A549 (cell line): ENCODE measurements around the gene FGFR4. TPM values are rescaled to one million over a fixed set of nuclear protein-coding genes. Genes with fewer than 3 reads are reported as not detected.
"Not testable (repeated sequence)": the region's sequence is repeated elsewhere in the genome, so short reads cannot be mapped to it uniquely, and the experiment has no call there.

ENCODE experiments used
- ATAC-seq, 2 experiments: fragments of 200-7000 bp in 1 of 2; fragments of >200 bp in 1 of 2; cut with Nextera tagmentation in 1 of 2; cut with Tn5 transposase in 1 of 2; 3 replicates each; pipeline versions ENCODE4 v1.8.0 to v1.9.1; 2018 to 2020; ENCODE audit warnings: mild to moderate bottlenecking in 1 of 2, moderate library complexity in 1 of 2
- CTCF ChIA-PET: fragments of 300-600 bp; sonication (Branson Sonifier 250); formaldehyde crosslinking; extraction: SDS; loops from one replicate; lab custom pipeline; 2021; ENCODE audit warnings: antibody characterized with exemption, inconsistent platforms; lab: Yijun Ruan, JAX
- POLR2A ChIA-PET: fragments of 350-600 bp; formaldehyde crosslinking; extraction: SDS; loops from one replicate; lab custom pipeline; 2021; ENCODE audit warnings: antibody characterized with exemption, inconsistent platforms; lab: Yijun Ruan, JAX
- DNase-seq, 2 experiments: peaks; one replicate each; pipeline versions ENCODE4 v3.0.0 to v3.0.0-alpha.2; 2011 to 2016; ENCODE audit warnings: low read depth in 1 of 2, low spot score in 1 of 2
- FAIRE-seq: peaks from 2 replicates; lab custom pipeline; 2011; peaks lifted over from hg19 to GRCh38; lab: Jason Lieb, UNC
- H3K27ac ChIP-seq, 2 experiments: fragments of >200 bp; sonication (Bioruptor Twin); formaldehyde crosslinking; 3 replicates each; pipeline ENCODE4 v1.5.1; 2016 to 2017
- H3K4me1 ChIP-seq: fragments of >200 bp; sonication (Bioruptor Twin); formaldehyde crosslinking; 3 replicates; pipeline ENCODE4 v1.6.1; 2016
- H3K4me2 ChIP-seq: fragments of >200 bp; sonication (Bioruptor Twin); formaldehyde crosslinking; 3 replicates; pipeline ENCODE4 v1.6.1; 2016
- H3K4me3 ChIP-seq: fragments of >200 bp; sonication (Bioruptor Twin); formaldehyde crosslinking; 3 replicates; pipeline ENCODE4 v1.5.1; 2016
- H3K9me3 ChIP-seq: fragments of >200 bp; sonication (Bioruptor Twin); formaldehyde crosslinking; 3 replicates; pipeline ENCODE4 v1.6.1; 2016
- BCL3 ChIP-seq: fragments of >200 bp; sonication (Bioruptor Twin); formaldehyde crosslinking; IDR thresholded peaks from 3 replicates; pipeline ENCODE4 v1.6.1; 2016
- CBX2 ChIP-seq: fragments of 200-600 bp; sonication (generic); IDR thresholded peaks from 2 replicates; pipeline ENCODE4 v1.6.1; 2016; ENCODE audit warnings: low read depth, mild to moderate bottlenecking, borderline replicate concordance
- CBX8 ChIP-seq: fragments of 200-600 bp; sonication (generic); IDR thresholded peaks from 2 replicates; pipeline ENCODE4 v1.6.1; 2016
- CHD4 ChIP-seq: fragments of 200-600 bp; sonication (generic); IDR thresholded peaks from 2 replicates; pipeline ENCODE4 v1.6.1; 2016; ENCODE audit warnings: antibody characterized with exemption, mild to moderate bottlenecking, borderline replicate concordance
- EHMT2 ChIP-seq: fragments of 200-600 bp; sonication (generic); IDR thresholded peaks from 2 replicates; pipeline ENCODE4 v1.6.1; 2016; ENCODE audit warnings: antibody characterized with exemption, low read depth, mild to moderate bottlenecking, moderate library complexity
- ESRRA ChIP-seq: fragments of 150-350 bp; IDR thresholded peaks from 2 replicates; pipeline ENCODE4 v1.6.1; 2014; ENCODE audit warnings: mild to moderate bottlenecking, low read length, borderline replicate concordance
- FOSB ChIP-seq: fragments of 250-450 bp; sonication (Bioruptor Pico); IDR thresholded peaks from 2 replicates; pipeline ENCODE4 v1.5.0; 2020; ENCODE audit warnings: mild to moderate bottlenecking, moderate library complexity
- FOXS1 ChIP-seq: fragments of 250-450 bp; sonication (Bioruptor Pico); IDR thresholded peaks from 2 replicates; pipeline ENCODE4 v1.5.0; 2020; ENCODE audit warnings: mild to moderate bottlenecking, moderate library complexity
- GATA3 ChIP-seq: IDR thresholded peaks from 2 replicates; pipeline ENCODE4 v1.6.1; 2012; ENCODE audit warnings: borderline replicate concordance
- HMGXB4 ChIP-seq: fragments of 250-450 bp; sonication (Bioruptor Pico); IDR thresholded peaks from 2 replicates; pipeline ENCODE4 v1.5.0; 2021; ENCODE audit warnings: mild to moderate bottlenecking, moderate library complexity, borderline replicate concordance
- HOXB5 ChIP-seq: fragments of 250-450 bp; sonication (Bioruptor Pico); IDR thresholded peaks from 2 replicates; pipeline ENCODE4 v1.5.0; 2020; ENCODE audit warnings: mild to moderate bottlenecking, moderate library complexity
- KDM5A ChIP-seq: fragments of 200-600 bp; sonication (generic); IDR thresholded peaks from 2 replicates; pipeline ENCODE4 v1.6.1; 2016; ENCODE audit warnings: antibody characterized with exemption, mild to moderate bottlenecking
- MAZ ChIP-seq: fragments of 150-350 bp; IDR thresholded peaks from 2 replicates; pipeline ENCODE4 v1.6.1; 2014; ENCODE audit warnings: antibody characterized with exemption, low read depth, low read length, borderline replicate concordance
- NFE2L2 ChIP-seq: fragments of 150-350 bp; conservative IDR thresholded peaks from 2 replicates; pipeline ENCODE4 v1.6.1; 2014; ENCODE audit warnings: low read length
- POLR2A ChIP-seq: IDR thresholded peaks from 2 replicates; pipeline ENCODE4 v1.6.1; 2012; ENCODE audit warnings: mild to moderate bottlenecking, low read length
- RFX5 ChIP-seq: fragments of 450-650 bp; IDR thresholded peaks from 2 replicates; pipeline ENCODE4 v1.7.1; 2014; ENCODE audit warnings: antibody characterized with exemption, mild to moderate bottlenecking, moderate library complexity
- RNF2 ChIP-seq: fragments of 200-600 bp; sonication (generic); IDR thresholded peaks from 2 replicates; pipeline ENCODE4 v1.6.1; 2016; ENCODE audit warnings: low read depth, mild to moderate bottlenecking, antibody characterized with exemption, moderate library complexity, borderline replicate concordance
- SREBF2 ChIP-seq: fragments of 450-650 bp; IDR thresholded peaks from 2 replicates; pipeline ENCODE4 v1.6.1; 2014; ENCODE audit warnings: mild to moderate bottlenecking, moderate library complexity
- TP53 ChIP-seq: fragments of 250-450 bp; sonication (Bioruptor Pico); IDR thresholded peaks from 2 replicates; pipeline ENCODE4 v1.5.0; 2021; ENCODE audit warnings: mild to moderate bottlenecking, moderate library complexity
- USF2 ChIP-seq: fragments of 450-650 bp; IDR thresholded peaks from 2 replicates; pipeline ENCODE4 v1.6.1; 2014; ENCODE audit warnings: antibody characterized with exemption
- ZSCAN20 ChIP-seq: fragments of 250-450 bp; sonication (Bioruptor Pico); IDR thresholded peaks from 2 replicates; pipeline ENCODE4 v1.8.0; 2022; ENCODE audit warnings: mild to moderate bottlenecking, moderate library complexity
- WGBS: methylation state at CpG from one replicate; pipeline ENCODE4 v1.1.6; 2017; ENCODE audit errors: missing lambda C conversion rate; 5-methylcytosine and 5-hydroxymethylcytosine counted together
- polyA plus RNA-seq, 4 experiments: library from polyadenylated mRNA; depleted of rRNA in 3 of 4; stranded (reverse); fragments of >200 nt; fragmentation: RNase III in 1 of 4; extraction: RNeasy Plus Mini Kit Qiagen cat#74134 plus additional on column Dnase treatment in 1 of 4; gene quantifications; 2 replicates in 3 of 4; 3 replicates in 1 of 4; pipeline ENCODE4 v1.2.3, GENCODE V29; 2011 to 2017

The FGFR4 gene
- polyA plus RNA-seq, 2 of the 4 experiments (the other 2 are of a cell fraction): 31.8 to 45.2 TPM

- Histone ChIP-seq H3K4me3 (no peak overlapping the region), H3K27ac (no peak overlapping the region), H3K9me3 (no peaks in the 10 kb centered on the region), H3K4me1 (no peaks in the 10 kb centered on the region), H3K4me2 (no peak overlapping the region)
- DNase-seq (no peak), ATAC-seq (no peak), FAIRE-seq (no peak)
- 96% methylated on average over 1 of the region's 1 CpG for WGBS
- TF ChIP-seq KDM5A (no peak), FOSB (CRISPR knock-in tag) (no peak), BCL3 (no peak), TP53 (CRISPR knock-in tag) (no peak), SREBF2 (no peak), ZSCAN20 (CRISPR knock-in tag) (no peak), FOXS1 (CRISPR knock-in tag) (no peak), USF2 (no peak), CHD4 (no peak), RFX5 (no peak), MAZ (no peak), GATA3 (no peak), NFE2L2 (no peak), HOXB5 (CRISPR knock-in tag) (no peak), CBX8 (no peak)
- CTCF ChIA-PET: interaction anchor here (1.0 to 4.6 kb wide), 3 partner anchors 11 to 43 kb away, joined by 3 to 21 read pairs (median 4); no protein-coding TSS in a partner anchor
- POLR2A ChIA-PET: no interaction called here
These were observed 42.1 kb upstream of the FGFR4 start for GRCh38 chr5:177044641-177045040.

- ChIA-PET POLR2A (no interaction called here), CTCF (interaction anchor here (1.9 to 4.6 kb wide), 2 partner anchors 26 kb away, joined by 8 to 21 read pairs; no protein-coding TSS in a partner anchor)
- H3K27ac ChIP-seq: no peak overlapping the region
- no peak overlapping the region for H3K4me2 ChIP-seq
- no peak for ATAC-seq
- no peak for FAIRE-seq
- TF ChIP-seq RFX5 (no peak), EHMT2 (no peak), POLR2A (no peak), RNF2 (no peak), ZSCAN20 (CRISPR knock-in tag) (no peak), FOSB (CRISPR knock-in tag) (no peak), CBX2 (no peak), ESRRA (no peak), HMGXB4 (CRISPR knock-in tag) (no peak)
- TF ChIP-seq, all 56 proteins: peak for 0
- WGBS: 90% methylated on average over 4 of the region's 4 CpGs
- Histone ChIP-seq H3K4me1 (no peaks in the 10 kb centered on the region), H3K4me3 (no peak overlapping the region), H3K9me3 (no peaks in the 10 kb centered on the region)
- no peak for DNase-seq
These were observed 41.1 kb upstream of the FGFR4 start for GRCh38 chr5:177045631-177046030.

GRCh38 chr5:177048531-177048930 lies 38.2 kb upstream of the FGFR4 start:
- H3K9me3 ChIP-seq, H3K4me3 ChIP-seq, CTCF ChIA-PET, FAIRE-seq, H3K4me1 ChIP-seq, DNase-seq, H3K27ac ChIP-seq, ATAC-seq, H3K4me2 ChIP-seq: not testable (repeated sequence)
- POLR2A ChIA-PET: interaction anchor here (0.6 kb wide), 1 partner anchor 42 kb away, joined by 4 read pairs; the partner anchor contains the start of gene UIMC1
- WGBS: 94% methylated on average over 7 of the region's 7 CpGs
